Measurements from ENCODE around the gene CDH1.
A peak's percentile ranks its signal among the peaks of the same experiment; 100 is the strongest.

Gene CDH1

GRCh38 chr16:68772871-68773270, 35.8 kb downstream of the CDH1 start:
- H2BK15ac ChIP-seq (ENCODE audit: low read length) = no peak overlapping the region
- peaks cover 0 to 10% (median 0%) of the 10 kb centered on the region in 3 experiments for H3K27me3 ChIP-seq (ENCODE audit: control insufficient read depth in 3 of 3, insufficient read depth in 3 of 3, low read depth in 1 of 3, low read length in 3 of 3)
- no peak overlapping the region for H2BK120ac ChIP-seq (ENCODE audit: low read depth, low read length)
- no peak overlapping the region for H4K91ac ChIP-seq (ENCODE audit: low read depth, low read length, poor library complexity)
- no peak overlapping the region for H2AFZ ChIP-seq (ENCODE audit: low read length)
- H3K4me2 ChIP-seq (ENCODE audit: insufficient read depth, low read length, poor library complexity, severe bottlenecking) = no peak overlapping the region
- H3K36me3 ChIP-seq (replicated peaks in 1 of 2; ENCODE audit: control insufficient read depth in 2 of 2, insufficient read depth in 2 of 2, low read length in 2 of 2) = no peaks in the 10 kb centered on the region
- no peaks in the 10 kb centered on the region for H3K9me3 ChIP-seq (replicated peaks in 1 of 2; ENCODE audit: control insufficient read depth in 2 of 2, insufficient read depth in 1 of 2, low read depth in 1 of 2, low read length in 2 of 2)
- no peak overlapping the region for H3K14ac ChIP-seq (ENCODE audit: low read length)
- H3K27ac ChIP-seq (replicated peaks; ENCODE audit: low read length) = no peak overlapping the region
- H2AK5ac ChIP-seq (ENCODE audit: low read depth, low read length) = no peak overlapping the region
- no peak overlapping the region for H2BK12ac ChIP-seq (ENCODE audit: low read length)
- H4K8ac ChIP-seq (ENCODE audit: low read depth, low read length) = no peak overlapping the region
- H3K23ac ChIP-seq (ENCODE audit: low read depth, low read length, poor library complexity) = no peak overlapping the region
- H3K4me3 ChIP-seq (ENCODE audit: low read length in 2 of 2) = no peak overlapping the region
- DNase-seq (ENCODE audit: low spot score) = no peak
- no peak overlapping the region for H3K4ac ChIP-seq (ENCODE audit: low read length)
- no peak overlapping the region for H3K18ac ChIP-seq (ENCODE audit: low read length)
- no peaks in the 10 kb centered on the region for H3K79me1 ChIP-seq (ENCODE audit: low read depth, low read length)
- no CpG with 5 or more reads among the region's 2 CpGs for WGBS, 2 donors (ENCODE audit: extremely low coverage in 2 of 2, insufficient read length in 2 of 2, insufficient replicate concordance in 1 of 2)
- no peak overlapping the region for H2BK5ac ChIP-seq (ENCODE audit: low read length)
- H3K9ac ChIP-seq (ENCODE audit: low read depth, low read length, poor library complexity) = no peak overlapping the region
- no peaks in the 10 kb centered on the region for H3K4me1 ChIP-seq (ENCODE audit: control insufficient read depth in 2 of 2, insufficient read depth in 1 of 2, low read depth in 1 of 2, low read length in 2 of 2)

- Histone ChIP-seq H3K27me3 (ENCODE audit: control insufficient read depth in 3 of 3, insufficient read depth in 3 of 3, low read depth in 1 of 3, low read length in 3 of 3) (peaks cover 0 to 22% (median 0%) of the 10 kb centered on the region in 3 experiments), H2BK15ac (ENCODE audit: low read length) (no peak overlapping the region), H3K9me3 (replicated peaks in 1 of 2; ENCODE audit: control insufficient read depth in 2 of 2, insufficient read depth in 1 of 2, low read depth in 1 of 2, low read length in 2 of 2) (no peaks in the 10 kb centered on the region), H3K14ac (ENCODE audit: low read length) (no peak overlapping the region), H3K18ac (ENCODE audit: low read length) (no peak overlapping the region), H3K36me3 (replicated peaks in 1 of 2; ENCODE audit: control insufficient read depth in 2 of 2, insufficient read depth in 2 of 2, low read length in 2 of 2) (no peaks in the 10 kb centered on the region), H3K4me1 (ENCODE audit: control insufficient read depth in 2 of 2, insufficient read depth in 1 of 2, low read depth in 1 of 2, low read length in 2 of 2) (no peaks in the 10 kb centered on the region), H3K27ac (replicated peaks; ENCODE audit: low read length) (no peak overlapping the region), H3K9ac (ENCODE audit: low read depth, low read length, poor library complexity) (no peak overlapping the region), H2BK120ac (ENCODE audit: low read depth, low read length) (no peak overlapping the region), H3K4ac (ENCODE audit: low read length) (no peak overlapping the region), H3K23ac (ENCODE audit: low read depth, low read length, poor library complexity) (no peak overlapping the region), H2BK5ac (ENCODE audit: low read length) (no peak overlapping the region), H4K8ac (ENCODE audit: low read depth, low read length) (no peak overlapping the region), H3K4me2 (ENCODE audit: insufficient read depth, low read length, poor library complexity, severe bottlenecking) (no peak overlapping the region), H2AK5ac (ENCODE audit: low read depth, low read length) (no peak overlapping the region), H3K4me3 (ENCODE audit: low read length in 2 of 2) (no peak overlapping the region), H2AFZ (ENCODE audit: low read length) (no peak overlapping the region), H4K91ac (ENCODE audit: low read depth, low read length, poor library complexity) (no peak overlapping the region), H2BK12ac (ENCODE audit: low read length) (no peak overlapping the region), H3K79me1 (ENCODE audit: low read depth, low read length) (no peaks in the 10 kb centered on the region)
- WGBS, 2 donors (ENCODE audit: extremely low coverage in 2 of 2, insufficient read length in 2 of 2, insufficient replicate concordance in 1 of 2) = no CpG with 5 or more reads among the region's 7 CpGs
- DNase-seq (ENCODE audit: low spot score) = no peak
These were observed 38.0 kb downstream of the CDH1 start for GRCh38 chr16:68774982-68775634.

- Histone ChIP-seq H3K4me3 (ENCODE audit: low read length in 2 of 2) (no peak overlapping the region), H4K8ac (ENCODE audit: low read depth, low read length) (no peak overlapping the region), H3K4ac (ENCODE audit: low read length) (no peak overlapping the region), H2BK5ac (ENCODE audit: low read length) (no peak overlapping the region), H2BK12ac (ENCODE audit: low read length) (no peak overlapping the region), H2AK5ac (ENCODE audit: low read depth, low read length) (no peak overlapping the region), H3K27me3 (ENCODE audit: control insufficient read depth in 3 of 3, insufficient read depth in 3 of 3, low read depth in 1 of 3, low read length in 3 of 3) (peaks cover 0 to 28% (median 0%) of the 10 kb centered on the region in 3 experiments), H3K9me3 (replicated peaks in 1 of 2; ENCODE audit: control insufficient read depth in 2 of 2, insufficient read depth in 1 of 2, low read depth in 1 of 2, low read length in 2 of 2) (no peaks in the 10 kb centered on the region), H3K4me2 (ENCODE audit: insufficient read depth, low read length, poor library complexity, severe bottlenecking) (no peak overlapping the region), H3K36me3 (replicated peaks in 1 of 2; ENCODE audit: control insufficient read depth in 2 of 2, insufficient read depth in 2 of 2, low read length in 2 of 2) (no peaks in the 10 kb centered on the region), H2BK15ac (ENCODE audit: low read length) (no peak overlapping the region), H3K9ac (ENCODE audit: low read depth, low read length, poor library complexity) (no peak overlapping the region), H3K27ac (replicated peaks; ENCODE audit: low read length) (no peak overlapping the region), H3K23ac (ENCODE audit: low read depth, low read length, poor library complexity) (no peak overlapping the region), H3K18ac (ENCODE audit: low read length) (no peak overlapping the region), H2AFZ (ENCODE audit: low read length) (no peak overlapping the region), H2BK120ac (ENCODE audit: low read depth, low read length) (no peak overlapping the region), H3K4me1 (ENCODE audit: control insufficient read depth in 2 of 2, insufficient read depth in 1 of 2, low read depth in 1 of 2, low read length in 2 of 2) (peaks cover 0 to 9% of the 10 kb centered on the region in 2 donors), H3K14ac (ENCODE audit: low read length) (no peak overlapping the region), H3K79me1 (ENCODE audit: low read depth, low read length) (no peaks in the 10 kb centered on the region), H4K91ac (ENCODE audit: low read depth, low read length, poor library complexity) (no peak overlapping the region)
- WGBS, 2 donors (ENCODE audit: extremely low coverage in 2 of 2, insufficient read length in 2 of 2, insufficient replicate concordance in 1 of 2) = no CpG with 5 or more reads among the region's 6 CpGs
- no peak for DNase-seq (ENCODE audit: low spot score)
These were observed 39.9 kb downstream of the CDH1 start for GRCh38 chr16:68776821-68777485.

DNA sequence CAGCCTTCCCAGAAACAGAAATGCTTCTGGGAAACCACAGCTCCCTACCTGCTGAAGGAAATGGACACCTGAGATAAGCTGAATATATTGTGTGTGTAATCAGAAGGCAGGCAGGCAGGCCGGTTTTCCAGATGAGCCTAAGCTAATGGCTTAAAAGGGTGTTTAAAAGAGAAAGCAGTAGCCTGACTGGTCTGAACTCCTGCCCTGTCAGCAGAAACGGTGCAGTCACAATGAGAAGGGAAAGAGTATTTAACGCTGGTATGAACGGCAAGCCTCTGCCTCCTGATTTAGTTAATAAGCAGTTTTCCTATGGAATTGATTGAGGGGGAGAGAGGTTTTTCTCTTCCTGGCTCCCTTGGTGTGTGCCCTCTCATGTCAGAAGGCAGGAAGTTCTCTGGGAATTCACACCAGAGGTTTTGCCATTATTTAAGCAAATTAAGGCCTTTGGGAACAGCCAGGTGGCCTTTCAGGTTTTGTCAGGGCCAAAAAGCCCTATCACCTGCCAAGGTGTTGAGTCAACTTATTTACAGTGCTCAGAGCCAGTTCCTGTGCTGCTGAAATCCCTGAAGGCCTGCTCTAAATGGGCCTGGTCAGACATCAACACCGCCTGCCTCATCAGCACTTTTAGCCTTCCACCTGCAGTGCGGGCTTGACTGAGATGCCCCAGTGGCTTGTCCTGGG, 41.6 kb downstream of the CDH1 start:
- no CpG with 5 or more reads among the region's 6 CpGs for WGBS, 2 donors (ENCODE audit: extremely low coverage in 2 of 2, insufficient read length in 2 of 2, insufficient replicate concordance in 1 of 2)
- H3K79me1 ChIP-seq (ENCODE audit: low read depth, low read length) = no peaks in the 10 kb centered on the region
- H3K14ac ChIP-seq (ENCODE audit: low read length) = no peak overlapping the region
- peaks cover 0 to 10% of the 10 kb centered on the region in 2 donors for H3K4me1 ChIP-seq (ENCODE audit: control insufficient read depth in 2 of 2, insufficient read depth in 1 of 2, low read depth in 1 of 2, low read length in 2 of 2)
- no peaks in the 10 kb centered on the region for H3K36me3 ChIP-seq (replicated peaks in 1 of 2; ENCODE audit: control insufficient read depth in 2 of 2, insufficient read depth in 2 of 2, low read length in 2 of 2)
- H4K91ac ChIP-seq (ENCODE audit: low read depth, low read length, poor library complexity) = no peak overlapping the region
- H3K9me3 ChIP-seq (replicated peaks in 1 of 2; ENCODE audit: control insufficient read depth in 2 of 2, insufficient read depth in 1 of 2, low read depth in 1 of 2, low read length in 2 of 2) = no peaks in the 10 kb centered on the region
- H3K27ac ChIP-seq (replicated peaks; ENCODE audit: low read length) = no peak overlapping the region
- H4K8ac ChIP-seq (ENCODE audit: low read depth, low read length) = no peak overlapping the region
- no peak overlapping the region for H2BK120ac ChIP-seq (ENCODE audit: low read depth, low read length)
- H2BK15ac ChIP-seq (ENCODE audit: low read length) = no peak overlapping the region
- H3K4me2 ChIP-seq (ENCODE audit: insufficient read depth, low read length, poor library complexity, severe bottlenecking) = no peak overlapping the region
- peak overlapping the region; percentile 27 for H2AFZ ChIP-seq (ENCODE audit: low read length)
- peak overlapping the region; percentile 59 for H2AK5ac ChIP-seq (ENCODE audit: low read depth, low read length)
- no peak overlapping the region for H2BK5ac ChIP-seq (ENCODE audit: low read length)
- no peak overlapping the region for H3K4ac ChIP-seq (ENCODE audit: low read length)
- no peak overlapping the region for H3K18ac ChIP-seq (ENCODE audit: low read length)
- no peak for DNase-seq (ENCODE audit: low spot score)
- H2BK12ac ChIP-seq (ENCODE audit: low read length) = no peak overlapping the region
- H3K27me3 ChIP-seq (ENCODE audit: control insufficient read depth in 3 of 3, insufficient read depth in 3 of 3, low read depth in 1 of 3, low read length in 3 of 3) = peaks cover 0 to 37% (median 0%) of the 10 kb centered on the region in 3 experiments
- H3K23ac ChIP-seq (ENCODE audit: low read depth, low read length, poor library complexity) = no peak overlapping the region
- H3K9ac ChIP-seq (ENCODE audit: low read depth, low read length, poor library complexity) = no peak overlapping the region
- H3K4me3 ChIP-seq (ENCODE audit: low read length in 2 of 2) = no peak overlapping the region

Data from neuronal stem cell (in vitro differentiated cells).